Fibroblast of skin of left quadriceps (primary cell): Measurements from ENCODE around the gene HTT-AS.
A peak's percentile ranks its signal among the peaks of the same experiment; 100 is the strongest.

Experiments used
- DNase-seq, 2 experiments: peaks; one replicate each; pipeline ENCODE4 v3.0.0-alpha.2; 2013; ENCODE audit warnings: low read depth in 2 of 2

Gene HTT-AS

DNA sequence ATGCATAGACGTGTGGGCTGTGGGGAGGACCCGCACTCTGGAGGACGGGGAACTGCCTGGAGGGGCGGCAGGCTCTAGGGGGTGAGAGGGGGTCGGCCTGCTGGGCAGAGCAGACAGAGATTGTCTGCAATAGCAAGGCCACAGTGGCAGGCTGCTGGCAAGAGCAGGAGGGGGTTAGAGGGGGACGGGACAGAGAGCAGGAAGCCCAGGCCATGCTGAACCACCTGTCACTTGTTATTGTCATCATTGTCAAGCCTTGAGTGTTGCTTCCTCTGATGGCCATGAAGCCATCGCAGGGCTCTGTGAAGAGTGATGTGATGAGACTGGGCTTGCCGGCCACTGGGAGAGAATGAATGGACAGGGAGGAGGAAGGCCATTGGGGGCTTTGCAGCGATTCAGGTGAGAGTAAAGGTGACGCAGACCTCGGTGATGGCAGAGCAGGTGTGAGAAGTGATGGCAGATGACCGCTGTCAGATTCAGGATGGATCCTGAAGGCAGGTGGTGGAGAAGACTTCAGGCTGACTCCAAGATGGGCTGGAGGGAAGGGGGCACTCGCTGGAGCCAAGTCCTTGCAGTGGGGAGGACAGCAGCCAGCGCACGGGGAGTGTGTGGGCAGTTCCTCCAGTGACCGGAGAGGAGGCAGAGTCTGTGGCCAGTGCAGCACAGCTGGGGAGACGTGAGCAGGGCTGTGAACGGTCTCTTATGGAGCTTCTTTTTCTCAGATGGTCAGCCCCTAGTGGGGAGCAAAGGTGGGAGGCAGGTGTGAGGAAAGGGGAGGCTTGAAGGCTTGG is 43.6 kb downstream of the HTT-AS start:
- no peak for DNase-seq

DNA sequence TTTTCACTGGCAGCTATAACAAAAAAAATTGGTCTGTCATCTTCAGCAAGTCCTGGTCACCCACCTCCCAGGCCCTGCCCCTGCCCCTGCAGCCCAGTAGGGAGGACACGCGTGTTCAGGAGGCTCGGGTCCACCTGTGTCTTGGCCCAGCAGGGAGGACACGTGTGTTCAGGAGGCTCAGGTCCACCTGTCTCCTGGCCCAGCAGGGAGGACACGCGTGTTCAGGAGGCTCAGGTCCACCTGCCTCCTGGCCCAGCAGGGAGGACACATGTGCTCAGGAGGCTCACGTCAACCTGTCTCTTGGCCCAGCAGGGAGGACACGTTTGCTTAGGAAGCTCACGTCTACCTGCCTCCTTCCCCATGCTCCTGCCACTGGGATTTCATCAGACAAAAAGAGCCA is 44.9 kb downstream of the HTT-AS start:
- DNase-seq = no peak

DNA sequence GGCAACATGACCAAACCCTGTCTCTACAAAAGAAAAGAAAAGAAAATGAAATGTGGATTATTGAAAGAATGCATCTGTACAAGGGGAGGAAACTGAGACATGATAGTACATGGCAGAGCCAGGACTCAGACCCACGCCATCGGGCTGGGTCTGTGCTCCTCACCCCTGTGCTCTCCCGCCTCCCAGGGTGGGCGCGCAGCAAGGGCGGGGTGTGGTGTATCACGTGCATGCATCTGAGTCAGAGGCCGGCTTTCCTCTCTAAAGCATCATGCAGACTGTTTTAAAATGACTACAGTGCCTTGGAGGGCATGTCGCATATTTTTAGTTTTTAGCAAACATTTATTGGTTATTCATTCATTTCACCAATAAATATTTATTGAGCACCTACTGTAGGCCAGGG is 47.8 kb downstream of the HTT-AS start:
- no peak for DNase-seq

DNA sequence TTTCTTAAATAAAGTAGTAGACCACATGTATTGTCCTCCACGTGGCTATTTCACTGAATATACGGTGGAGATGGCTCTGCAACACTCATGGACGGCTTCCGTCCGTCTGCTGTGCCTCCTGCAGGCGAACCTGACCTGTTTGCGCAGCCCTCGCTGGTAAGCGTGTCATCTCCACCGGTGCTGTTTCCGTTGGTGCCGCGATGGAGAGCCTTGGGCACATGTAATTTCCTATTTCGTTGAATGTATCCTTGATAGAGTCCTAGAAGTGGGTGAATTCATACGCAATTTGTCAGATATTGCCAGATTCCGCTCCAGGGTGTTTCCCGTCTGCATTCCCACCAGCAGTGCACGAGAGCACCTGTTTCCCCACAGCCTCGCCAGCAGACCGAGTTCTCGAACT is 48.5 kb downstream of the HTT-AS start:
- DNase-seq = no peak

DNA sequence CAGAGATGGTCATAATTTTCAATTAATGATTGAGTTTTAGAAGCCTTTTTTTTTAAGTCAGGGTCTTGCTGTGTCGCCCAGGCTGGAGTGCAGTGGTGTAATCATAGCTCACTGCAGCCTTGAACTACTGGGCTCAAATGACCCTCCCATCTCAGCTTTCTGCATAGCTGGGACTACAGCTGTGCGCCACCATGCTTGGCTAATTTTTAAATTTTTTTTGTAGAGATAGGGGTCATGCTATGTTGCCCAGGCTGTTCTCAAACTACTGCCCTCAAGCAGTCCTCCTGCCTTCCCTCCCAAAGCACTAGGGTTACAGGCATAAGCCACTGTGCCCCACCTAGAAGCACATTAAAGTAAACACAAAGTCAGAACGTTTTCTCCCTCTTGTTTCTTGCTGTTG is 51.7 kb downstream of the HTT-AS start:
- DNase-seq = no peak

DNA sequence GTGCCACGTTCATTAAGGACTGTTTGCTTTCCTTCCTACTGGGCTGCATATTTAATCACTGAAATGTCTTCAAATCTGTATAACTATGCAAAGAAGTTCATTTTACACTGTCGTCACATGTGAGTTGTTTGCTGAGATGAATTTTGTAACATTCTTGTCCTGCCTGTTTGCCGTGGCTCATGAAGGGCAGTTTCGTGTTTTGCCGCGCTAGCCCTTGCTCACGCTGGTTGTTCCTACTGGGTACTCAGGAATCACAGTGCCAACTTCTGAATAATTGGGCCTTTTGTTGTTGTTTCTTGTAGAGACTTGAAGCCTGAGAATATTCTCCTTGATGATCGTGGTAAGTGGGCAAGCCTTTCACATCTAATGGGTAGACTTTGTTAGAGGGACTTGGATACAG is 52.2 kb downstream of the HTT-AS start:
- no peak for DNase-seq

DNA sequence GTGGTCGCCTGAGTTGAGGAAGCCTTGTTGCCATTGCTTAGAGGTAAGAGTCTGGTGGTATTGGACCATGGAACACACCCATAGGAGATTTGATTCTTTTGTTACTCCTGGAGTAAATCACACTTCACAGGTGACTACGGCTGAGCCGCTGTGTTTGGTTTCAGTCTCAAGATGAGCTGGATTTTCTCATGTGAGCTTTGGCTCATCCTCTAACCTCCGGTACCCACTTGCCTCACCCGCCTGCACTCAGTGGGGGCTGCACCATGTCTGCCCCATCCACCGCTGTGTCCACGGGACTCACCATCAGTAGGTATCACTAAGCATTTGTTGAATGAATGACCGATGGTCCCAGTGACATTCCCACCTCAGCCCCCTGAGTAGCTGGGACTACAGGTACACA is 52.7 kb downstream of the HTT-AS start:
- no peak for DNase-seq

DNA sequence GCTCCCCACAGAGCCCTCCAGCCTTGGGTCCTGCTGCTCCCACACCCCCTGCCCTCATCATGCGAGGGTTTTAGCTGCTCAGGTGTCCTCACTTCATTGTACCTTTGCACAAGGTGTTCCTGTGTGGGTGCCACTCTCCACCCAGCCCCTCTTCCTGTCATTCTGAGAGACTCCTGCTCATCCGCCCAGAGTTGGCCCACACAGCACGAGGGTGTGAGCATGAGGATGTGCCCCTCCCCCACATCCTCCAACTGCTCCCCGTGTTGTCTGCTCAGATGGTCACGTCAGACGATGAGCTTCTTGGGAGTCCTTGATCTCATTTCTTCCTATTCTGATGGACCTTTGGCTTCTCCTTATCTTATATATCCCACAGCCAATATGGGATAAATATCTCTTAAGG is 53.2 kb downstream of the HTT-AS start:
- no peak for DNase-seq

DNA sequence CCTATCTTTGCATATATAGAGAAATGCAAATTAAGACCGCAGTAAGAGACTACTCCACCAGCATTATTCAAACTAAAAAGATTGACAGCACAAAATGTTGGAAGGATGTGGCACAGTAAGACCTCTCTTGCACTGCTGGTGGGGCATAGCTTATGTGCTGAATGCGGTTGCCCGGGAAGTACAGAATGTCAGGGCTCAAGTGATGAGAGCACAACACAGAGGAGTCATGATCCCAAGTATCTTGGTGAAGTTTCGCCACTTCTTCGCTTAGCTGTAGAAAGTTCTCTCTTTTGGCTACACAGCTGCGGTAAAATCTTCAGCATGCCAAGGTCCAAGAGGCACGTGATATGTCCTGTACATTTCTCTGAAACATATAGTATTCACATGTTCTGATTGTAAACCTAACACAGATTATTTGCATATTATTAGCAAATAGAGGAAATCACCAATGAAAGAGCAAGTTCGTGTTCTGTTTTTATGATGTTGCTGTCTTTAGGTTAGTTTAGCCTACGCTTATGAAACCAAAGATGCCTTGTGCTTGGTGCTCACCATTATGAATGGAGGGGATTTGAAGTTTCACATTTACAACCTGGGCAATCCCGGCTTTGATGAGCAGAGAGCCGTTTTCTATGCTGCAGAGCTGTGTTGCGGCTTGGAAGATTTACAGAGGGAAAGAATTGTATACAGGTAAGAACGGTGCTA is 55.0 kb downstream of the HTT-AS start:
- no peak for DNase-seq

DNA sequence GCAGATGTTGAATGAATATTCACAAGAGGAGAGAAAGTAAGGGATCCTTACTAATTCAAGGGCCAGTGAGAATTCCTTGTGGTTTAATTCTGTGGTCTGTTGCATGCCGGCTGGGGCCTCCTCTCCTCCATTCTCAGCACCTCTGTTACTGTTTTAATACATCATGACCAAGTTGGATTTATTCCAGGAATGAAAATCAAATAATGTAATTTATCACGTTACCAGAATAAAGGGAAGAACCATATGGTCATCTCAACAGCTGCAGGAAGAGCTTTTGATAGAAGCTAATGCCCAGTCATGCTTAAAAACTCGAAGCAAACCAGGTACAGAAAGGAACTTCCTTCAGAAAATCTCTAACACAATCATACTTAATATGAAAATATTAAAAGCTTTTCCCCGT is 56.8 kb downstream of the HTT-AS start:
- peak; percentile 33 to 39 for DNase-seq

DNA sequence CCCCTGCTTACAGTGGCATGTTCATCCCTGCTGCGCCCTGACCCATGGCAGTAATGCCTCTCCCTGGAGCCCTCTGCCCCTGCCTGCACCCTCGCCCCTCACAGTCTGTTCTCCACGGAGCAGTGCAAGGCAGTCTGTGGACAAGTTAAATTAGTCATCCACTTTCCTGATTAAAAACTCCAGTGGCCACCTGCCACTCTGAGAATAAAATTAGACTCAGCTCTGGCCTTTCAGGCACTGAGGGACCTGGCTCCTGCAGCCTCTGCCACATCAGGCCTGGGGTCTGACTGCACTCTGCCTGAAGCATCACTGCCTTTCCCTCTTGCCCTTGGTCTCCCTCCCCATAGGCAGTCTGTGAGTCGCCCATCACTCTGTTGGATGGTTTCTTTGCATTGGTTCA is 57.4 kb downstream of the HTT-AS start:
- no peak for DNase-seq

DNA sequence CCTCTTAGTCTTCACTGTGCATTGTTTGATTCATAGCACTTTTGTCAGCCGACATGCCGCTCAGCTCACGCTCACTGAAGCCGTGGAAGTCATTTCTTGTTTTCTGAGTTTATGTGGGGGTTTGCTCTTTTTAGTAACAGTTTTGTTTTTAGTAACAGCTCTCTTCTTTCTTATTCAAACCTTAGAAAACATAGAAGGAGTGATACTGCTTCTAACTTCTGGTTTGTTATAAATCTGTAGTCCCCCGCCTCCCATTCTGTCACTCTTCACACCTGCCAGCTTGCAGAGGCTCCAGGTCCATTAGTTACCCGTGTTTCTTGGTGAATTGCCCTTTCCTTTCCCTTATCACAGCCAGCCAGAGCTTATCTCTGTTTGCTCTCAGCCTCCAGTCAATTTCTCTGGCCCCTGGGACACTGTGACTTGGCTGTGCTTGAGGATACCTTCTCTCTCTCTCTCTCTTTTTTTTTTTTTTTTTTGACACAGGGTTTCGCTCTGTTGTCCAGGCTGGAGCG is 60.4 kb downstream of the HTT-AS start:
- no peak for DNase-seq
